HG02678 (cell line): ENCODE data around the gene YPEL4.

Experiments used
- ATAC-seq: cut with Tn5 transposase; IDR thresholded peaks from one replicate; pipeline ENCODE4 v1.9.1; 2021; ENCODE audit warnings: mild to moderate bottlenecking, moderate library complexity; ENCODE audit not compliant: unreplicated experiment

YPEL4 gene

GRCh38 chr11:57596266-57596885, 53.3 kb downstream of the YPEL4 start:
- no peak for ATAC-seq
